GM12865 (cell line): ENCODE data around the gene OXER1.

Experiments
- DNase-seq: peaks from one replicate; pipeline ENCODE4 v3.0.0; 2010; ENCODE audit warnings: low read depth
- H3K4me3 ChIP-seq: 2 replicates; pipeline ENCODE4 v1.5.1; 2011; ENCODE audit warnings: mild to moderate bottlenecking, low read depth, low read length, control low read depth
- TF ChIP-seq, protein P1 (sequence below): IDR thresholded peaks from 2 replicates; pipeline ENCODE4 v1.5.1; 2011; ENCODE audit warnings: low read length, control low read depth, low read depth, inconsistent platforms; ENCODE audit not compliant: insufficient read depth; ENCODE audit errors: missing control alignments

Gene OXER1

DNA sequence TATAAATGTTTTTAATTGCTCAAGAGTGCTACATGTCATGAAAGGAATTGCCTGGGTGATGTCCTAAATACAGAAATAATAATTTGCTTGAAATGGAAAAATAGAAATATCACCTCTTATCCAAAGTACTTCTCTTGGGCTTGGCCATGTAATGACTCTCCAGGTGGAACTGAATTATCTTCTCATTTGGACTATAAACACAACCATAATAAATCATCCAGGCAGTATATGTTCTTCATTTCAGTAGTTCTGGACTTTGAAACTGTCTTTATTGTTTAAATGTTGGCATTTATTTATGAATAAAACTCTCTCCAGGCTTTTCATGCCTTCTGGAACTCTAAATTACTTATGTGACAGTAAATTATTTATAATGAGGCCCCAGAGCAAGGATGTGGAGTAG, 40.5 kb downstream of the OXER1 start:
- DNase-seq = no peak
- TF ChIP-seq, protein P1, sequence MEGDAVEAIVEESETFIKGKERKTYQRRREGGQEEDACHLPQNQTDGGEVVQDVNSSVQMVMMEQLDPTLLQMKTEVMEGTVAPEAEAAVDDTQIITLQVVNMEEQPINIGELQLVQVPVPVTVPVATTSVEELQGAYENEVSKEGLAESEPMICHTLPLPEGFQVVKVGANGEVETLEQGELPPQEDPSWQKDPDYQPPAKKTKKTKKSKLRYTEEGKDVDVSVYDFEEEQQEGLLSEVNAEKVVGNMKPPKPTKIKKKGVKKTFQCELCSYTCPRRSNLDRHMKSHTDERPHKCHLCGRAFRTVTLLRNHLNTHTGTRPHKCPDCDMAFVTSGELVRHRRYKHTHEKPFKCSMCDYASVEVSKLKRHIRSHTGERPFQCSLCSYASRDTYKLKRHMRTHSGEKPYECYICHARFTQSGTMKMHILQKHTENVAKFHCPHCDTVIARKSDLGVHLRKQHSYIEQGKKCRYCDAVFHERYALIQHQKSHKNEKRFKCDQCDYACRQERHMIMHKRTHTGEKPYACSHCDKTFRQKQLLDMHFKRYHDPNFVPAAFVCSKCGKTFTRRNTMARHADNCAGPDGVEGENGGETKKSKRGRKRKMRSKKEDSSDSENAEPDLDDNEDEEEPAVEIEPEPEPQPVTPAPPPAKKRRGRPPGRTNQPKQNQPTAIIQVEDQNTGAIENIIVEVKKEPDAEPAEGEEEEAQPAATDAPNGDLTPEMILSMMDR = no peak
- no peak overlapping the region for H3K4me3 ChIP-seq

DNA sequence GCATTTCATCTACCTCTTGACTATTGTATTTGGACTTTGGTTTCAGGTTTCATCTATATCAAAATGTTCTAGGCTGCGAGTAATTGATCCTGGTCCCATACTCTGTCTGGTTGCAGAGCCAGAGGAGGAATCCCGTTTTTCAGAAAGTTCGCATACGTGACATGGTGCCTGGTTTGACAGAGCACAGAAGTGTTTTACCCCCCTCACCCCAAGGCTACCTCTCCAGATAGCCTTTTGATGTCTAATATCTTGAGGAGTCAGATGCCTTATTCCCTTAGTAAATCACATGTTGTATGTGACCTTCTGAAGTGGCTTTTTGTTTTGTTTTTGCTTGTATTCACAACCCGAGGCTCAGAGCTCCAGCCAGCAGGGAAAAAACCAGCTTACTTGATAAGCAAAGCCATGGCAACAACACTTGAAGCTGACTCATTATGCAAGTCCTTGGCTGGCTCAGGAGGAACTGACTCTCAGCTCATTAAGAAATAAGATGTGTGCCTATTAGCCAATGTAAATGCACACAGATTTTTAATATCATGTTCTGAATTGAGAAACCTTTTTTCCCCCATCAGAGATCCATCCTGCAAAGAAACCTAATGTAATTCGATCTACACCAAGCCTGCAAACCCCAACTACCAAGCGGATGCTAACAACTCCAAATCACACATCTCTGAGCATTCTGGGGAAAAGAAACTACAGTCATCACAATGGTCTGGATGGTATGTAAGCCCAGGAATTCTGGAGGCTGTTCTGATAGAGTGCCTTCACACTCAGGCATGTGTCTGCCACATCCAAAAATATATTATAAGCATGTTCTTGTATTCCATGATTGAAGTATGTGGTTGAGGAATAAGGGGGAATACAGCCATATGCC, 41.4 kb downstream of the OXER1 start:
- peak; percentile 92 for DNase-seq
- TF ChIP-seq, protein P1 = no peak
- H3K4me3 ChIP-seq = peak overlapping the region; percentile 24; the same call in 1 of the 2 replicates

DNA sequence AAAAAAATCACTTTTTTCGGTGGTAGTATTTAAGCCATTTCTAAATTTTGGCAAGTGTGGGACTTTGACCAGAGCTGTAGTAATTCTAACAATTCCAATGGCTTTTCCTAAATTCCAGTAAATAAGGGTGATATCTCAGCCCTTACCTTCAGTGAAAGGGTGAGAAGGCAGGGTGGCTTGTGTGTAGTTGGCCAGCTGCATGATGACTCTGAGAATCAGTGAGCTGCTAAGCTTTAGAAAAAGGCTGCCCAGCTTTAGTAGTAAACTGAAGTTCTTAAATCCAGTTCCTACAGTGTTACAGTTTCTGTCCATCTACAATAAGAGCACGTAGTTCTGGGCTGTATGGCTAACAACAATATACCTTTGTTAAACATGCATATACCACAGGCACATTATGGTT, 42.0 kb downstream of the OXER1 start:
- H3K4me3 ChIP-seq = no peak overlapping the region
- TF ChIP-seq, protein P1 = no peak
- DNase-seq = no peak

DNA sequence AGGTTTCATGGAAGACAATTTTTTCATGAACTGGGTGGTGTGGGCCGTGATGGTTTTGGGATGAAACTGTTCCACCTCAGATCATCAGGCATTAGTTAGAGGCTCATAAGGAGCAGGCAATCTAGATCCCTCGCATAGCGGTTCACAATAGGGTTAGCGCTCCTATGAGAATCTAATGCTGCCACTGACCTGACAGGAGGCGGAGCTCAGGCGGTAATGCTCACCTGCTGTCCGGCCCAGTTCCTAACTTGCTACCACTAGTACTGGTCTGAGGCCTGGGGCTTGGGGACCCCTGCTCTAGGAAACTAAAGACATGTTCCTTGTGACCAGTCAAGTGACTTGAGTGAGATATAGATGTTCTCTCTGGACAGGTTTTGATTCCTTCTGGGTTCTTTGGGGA, 49.2 kb downstream of the OXER1 start:
- no peak overlapping the region for H3K4me3 ChIP-seq
- no peak for DNase-seq
- TF ChIP-seq, protein P1 = no peak

DNA sequence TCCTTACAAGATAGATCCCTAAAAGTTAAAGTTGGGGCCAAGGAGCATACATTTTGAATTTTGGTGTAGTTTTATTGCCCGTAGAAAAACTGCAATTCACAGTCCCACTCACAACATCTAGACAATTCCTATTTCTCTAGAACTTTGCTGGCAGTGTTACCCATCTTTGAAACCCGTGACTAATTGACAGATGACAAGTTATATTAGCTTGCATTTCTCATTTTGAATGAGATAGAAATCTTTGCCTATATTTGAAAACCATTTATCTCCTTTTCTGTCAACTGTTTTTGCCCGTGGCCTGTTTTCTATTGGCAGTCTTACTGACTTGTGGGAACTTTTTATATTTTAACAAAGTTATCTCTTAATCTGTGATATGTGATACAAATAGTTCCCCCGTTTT, 50.0 kb downstream of the OXER1 start:
- TF ChIP-seq, protein P1 = no peak
- no peak for DNase-seq
- no peak overlapping the region for H3K4me3 ChIP-seq

DNA sequence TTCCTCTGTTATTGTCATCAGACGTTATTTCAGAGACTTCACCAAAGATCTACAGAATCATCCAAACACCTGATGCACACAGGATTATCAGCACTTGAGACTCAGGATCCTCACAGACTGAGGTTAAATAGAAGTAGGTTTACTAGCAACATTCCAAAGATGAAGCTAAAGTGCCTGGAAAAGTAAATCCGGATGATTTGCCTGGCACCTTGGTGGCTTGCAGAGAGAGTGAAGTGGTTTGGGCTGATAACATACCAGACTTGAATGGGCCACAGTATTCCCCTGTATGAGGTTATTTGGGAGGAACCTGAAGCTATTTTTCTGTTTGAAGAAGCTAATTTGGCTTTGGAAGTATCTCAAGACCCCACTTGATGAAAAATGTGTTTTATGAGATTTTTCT, 51.0 kb downstream of the OXER1 start:
- TF ChIP-seq, protein P1 = no peak
- no peak overlapping the region for H3K4me3 ChIP-seq
- DNase-seq = no peak
